ENCODE data around the gene ZPLD1.

Gene ZPLD1

DNA sequence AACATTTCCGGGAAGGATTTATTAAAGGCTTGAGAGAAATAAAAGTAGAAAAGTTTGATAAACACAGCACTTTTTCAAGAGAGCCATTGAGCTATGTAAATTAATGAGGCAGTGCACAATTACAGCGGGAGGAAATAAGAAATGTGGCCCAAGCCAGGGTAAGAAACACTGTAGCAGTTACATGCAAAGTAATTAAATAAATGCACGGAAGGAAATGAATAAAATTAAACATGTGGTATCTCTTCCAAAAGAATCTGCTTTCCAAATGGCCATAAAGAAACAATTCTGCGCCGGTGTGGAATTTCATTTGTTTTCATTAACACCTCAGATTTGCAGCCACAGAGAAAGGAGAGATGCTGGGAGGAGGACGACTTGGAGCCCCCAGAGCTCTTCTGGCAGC is 35.3 kb downstream of the ZPLD1 start:
- DNase-seq, result no peak

DNA sequence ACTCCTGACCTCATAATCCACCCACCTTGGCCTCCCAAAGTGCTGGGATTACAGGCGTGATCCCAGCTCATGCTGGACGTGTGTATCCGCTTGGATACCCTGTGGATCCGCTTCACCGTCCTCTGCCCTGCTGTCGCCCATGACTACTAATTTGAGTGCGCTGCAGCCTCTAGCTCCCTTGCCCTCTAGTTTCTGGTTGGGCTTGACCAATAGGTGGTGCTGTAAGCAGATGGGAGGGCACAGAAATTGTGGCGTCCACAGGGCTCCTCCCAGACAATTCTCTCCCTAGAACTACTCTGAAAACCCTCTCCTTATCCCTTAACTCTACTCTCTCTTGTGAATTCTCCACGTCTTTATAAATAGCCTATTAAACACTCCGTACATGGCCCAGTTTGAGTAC is 36.2 kb downstream of the ZPLD1 start:
- DNase-seq, result no peak

DNA sequence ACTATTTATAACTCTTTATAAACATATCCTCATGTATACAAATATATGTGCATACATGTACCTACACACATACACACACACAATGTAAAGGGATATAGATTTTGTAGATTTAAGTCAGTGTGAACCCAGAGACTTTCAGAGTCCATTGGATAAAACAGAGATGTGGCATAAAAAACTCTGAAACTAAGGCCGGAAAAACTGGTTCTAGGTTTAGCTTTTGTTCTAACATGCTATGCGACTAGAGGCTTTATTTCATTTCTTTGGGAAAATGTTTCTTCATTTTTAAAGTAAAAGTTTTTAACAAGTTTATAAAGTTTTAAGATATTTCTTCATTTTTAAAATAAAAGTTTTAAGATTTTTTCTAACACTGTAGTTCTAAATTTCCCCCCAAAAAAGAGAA is 36.7 kb downstream of the ZPLD1 start:
- no peak for DNase-seq

DNA sequence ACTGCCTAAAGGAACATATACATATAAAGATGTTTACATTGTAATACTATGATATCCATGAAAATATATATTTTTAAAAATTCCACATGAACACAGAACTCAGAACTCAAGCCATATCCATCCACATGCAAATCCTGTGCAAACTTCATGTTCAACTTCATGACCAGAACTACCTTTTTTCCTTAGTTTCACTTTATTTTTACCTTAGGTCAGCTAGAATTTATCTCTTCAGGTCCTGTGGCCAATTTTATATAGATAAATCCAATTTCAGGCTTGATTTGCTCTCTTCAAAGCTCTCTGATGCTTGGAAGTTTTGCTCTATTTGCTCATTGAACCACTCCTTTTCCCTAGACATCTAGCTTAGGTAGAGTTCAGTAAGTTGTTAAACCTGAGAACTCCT is 38.8 kb downstream of the ZPLD1 start:
- no peak for DNase-seq

DNA sequence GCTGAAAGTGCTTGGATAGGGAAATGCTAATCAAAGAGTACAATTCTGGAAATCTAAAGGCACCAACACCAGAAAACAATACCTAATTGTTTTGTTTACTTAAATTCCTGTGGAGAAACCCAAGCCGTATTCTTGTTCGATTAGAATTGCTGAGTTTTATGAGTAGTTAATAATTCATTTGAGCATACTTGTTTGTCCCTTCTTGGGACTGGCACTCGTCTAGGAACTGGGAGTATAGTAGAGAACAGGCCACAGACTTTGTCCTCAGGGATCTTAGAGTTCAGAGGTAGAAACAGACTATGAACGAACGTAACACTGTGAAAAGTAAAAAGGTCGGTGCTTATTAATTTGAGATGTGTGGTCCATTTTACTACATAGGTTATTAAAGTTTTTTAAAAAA is 39.4 kb downstream of the ZPLD1 start:
- DNase-seq, result no peak

DNA sequence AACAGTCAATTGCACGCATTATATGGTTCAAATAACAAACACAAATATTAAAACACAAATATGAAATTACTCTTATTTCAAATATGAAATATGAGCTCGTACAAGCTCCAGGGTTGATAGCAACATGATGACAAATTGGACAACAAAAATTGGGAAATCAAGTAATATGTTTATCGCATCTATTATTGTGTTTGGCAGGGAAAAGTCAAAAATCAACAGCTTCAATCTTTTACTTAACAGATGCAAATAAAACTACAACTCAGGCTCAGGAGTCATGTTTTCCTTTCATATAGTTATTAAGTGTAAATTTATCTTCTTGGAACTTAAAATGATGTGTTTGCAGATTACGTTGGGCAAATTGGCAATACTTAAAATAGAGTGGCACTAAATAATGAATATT is 41.4 kb downstream of the ZPLD1 start:
- no peak for DNase-seq

DNA sequence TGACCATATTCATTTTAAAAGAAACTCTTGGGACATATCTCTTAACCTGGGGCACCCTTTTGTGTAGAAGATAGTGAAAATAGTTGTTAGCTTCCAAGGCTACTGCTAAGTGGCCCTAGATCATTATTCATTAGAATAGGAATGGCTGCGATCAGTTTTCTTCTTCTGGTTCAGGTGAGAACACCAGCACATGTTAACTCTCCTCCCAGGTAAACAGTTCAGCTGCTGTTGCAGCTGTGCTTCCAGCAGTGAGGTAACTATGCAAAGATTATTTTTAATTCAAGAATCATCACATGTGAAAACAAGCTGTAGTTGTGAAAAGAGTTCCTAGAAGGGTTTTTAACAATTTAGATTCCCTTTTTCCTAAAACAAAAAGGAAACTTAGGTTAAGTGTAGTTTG is 43.3 kb downstream of the ZPLD1 start:
- DNase-seq, result no peak

DNA sequence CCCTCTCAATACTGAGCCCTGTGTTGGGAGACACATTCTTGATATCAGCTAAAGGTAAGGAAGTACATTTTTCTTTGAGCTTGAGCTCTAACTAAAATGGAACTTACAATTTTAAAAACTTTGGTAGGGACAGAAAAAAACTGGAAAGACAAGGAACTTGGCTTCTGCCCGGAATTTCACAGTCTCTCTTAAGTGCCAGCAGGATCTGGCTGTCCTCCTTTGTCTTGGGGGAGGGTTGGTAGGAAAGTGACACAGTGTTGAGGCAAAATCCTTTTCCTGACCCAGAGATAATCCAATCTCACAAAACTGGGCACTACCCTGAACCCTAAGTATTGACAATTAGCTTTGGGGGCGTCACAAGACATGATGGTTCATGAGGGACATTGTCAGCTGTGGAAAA is 45.3 kb downstream of the ZPLD1 start:
- no peak for DNase-seq

DNA sequence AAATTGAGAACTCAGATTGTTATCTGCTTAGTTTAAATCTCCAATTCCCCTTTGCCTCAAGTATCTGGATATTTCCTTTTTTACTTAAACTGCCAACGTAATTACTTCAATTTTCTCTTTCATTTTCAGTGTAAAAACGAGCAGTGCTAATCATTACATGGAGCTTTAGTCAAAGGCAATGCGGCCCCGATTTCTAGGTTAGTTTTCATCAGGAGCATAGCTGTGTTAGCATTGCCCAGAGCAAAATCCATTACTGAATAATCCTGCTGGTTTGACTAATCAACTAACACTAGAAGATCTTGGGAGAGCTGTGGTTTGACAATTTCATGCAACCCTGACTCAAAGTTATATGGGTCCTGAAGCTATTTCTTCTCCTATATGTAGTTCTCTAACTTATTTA is 46.2 kb downstream of the ZPLD1 start:
- no peak for DNase-seq

DNA sequence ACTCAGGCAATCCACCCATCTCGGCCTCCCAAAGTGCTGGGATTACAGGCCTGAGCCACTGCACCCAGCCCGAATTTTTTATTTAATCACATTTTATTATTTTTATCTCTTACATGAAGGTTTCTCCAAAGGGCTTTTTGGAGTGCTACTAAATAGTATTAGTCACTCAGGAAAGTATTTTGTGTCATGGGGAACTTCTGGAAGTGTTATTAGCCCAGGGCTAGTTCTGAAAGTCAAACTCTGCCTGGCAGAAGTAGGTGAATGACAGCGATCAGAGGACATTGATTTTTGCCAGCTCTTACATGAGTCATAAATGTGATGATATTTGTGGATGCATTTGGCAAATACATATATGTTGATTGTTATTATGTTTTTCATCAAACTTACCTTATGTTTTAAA is 48.7 kb downstream of the ZPLD1 start:
- DNase-seq, result no peak

DNA sequence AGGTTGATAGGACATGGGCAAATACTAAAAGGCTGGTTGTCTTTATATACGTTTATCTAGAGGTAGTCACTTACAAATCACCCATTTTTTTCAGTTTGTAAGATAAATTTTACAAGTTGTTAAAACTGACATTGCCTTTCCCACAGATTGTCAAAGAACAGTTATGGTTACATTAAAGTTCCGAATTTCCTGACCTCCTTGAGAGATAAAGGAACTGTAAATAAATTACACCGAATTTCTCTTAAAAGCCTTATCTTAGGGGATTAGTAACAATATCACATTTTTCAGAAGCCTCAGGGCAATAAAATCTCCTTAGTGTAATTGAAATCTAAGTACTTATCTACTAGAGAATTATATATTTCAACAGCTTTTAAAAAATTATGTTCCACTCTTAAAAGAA is 49.5 kb downstream of the ZPLD1 start:
- no peak for DNase-seq

DNA sequence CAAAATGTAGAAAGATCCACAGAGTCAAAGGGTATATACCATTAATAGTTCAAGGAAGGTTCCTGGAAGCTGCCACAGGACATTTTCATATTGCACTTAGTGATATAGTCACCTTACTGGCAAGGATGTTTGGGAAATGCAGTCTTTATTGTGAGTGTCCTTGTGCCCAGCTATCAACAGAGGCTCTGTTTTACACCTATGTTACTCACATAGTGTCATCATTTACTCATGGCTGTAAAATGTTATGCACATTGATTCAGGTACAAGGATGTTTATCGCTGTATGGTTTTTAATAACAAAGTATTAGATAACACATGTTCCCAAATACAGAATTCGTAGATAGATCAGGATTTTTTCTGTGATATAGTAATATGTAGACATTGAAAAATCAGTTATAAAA is 50.9 kb downstream of the ZPLD1 start:
- no peak for DNase-seq

DNA sequence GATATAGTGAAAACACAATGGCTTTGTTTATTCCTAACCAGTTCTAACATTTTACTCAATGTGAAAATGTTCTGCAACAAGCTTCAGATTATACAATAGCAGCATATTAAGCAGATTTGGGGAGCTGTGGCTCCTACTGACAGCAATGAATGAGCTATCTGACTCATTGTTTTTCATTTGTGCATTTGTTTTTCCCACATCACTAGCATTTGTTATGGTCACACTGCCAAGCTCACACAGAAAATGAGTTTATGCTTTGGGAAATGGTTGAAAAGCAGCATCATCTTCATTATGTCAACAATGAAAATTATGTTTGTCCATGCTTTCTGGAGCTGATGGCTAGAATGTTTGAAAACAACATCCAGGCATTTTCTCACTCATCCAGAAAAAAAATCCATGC is 53.5 kb downstream of the ZPLD1 start:
- no peak for DNase-seq

DNA sequence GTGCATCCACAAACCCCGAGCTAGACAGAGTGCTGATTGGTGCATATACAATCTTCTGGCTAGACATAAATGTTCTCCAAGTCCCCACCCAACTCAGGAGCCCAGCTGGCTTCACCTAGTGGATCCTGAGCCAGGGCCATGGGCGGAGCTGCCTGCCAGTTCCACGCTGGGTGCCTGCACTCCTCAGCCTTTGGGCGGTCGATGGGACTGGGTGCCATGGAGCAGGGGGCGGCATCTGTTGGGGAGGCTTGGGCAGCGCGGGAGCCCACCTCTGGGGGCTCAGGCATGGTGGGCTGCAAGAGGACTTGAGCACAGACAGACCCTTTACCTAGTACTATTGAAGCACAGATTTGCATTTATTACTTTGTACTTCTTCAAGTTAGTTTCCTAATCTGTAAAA is 57.5 kb downstream of the ZPLD1 start:
- DNase-seq, result no peak

DNA sequence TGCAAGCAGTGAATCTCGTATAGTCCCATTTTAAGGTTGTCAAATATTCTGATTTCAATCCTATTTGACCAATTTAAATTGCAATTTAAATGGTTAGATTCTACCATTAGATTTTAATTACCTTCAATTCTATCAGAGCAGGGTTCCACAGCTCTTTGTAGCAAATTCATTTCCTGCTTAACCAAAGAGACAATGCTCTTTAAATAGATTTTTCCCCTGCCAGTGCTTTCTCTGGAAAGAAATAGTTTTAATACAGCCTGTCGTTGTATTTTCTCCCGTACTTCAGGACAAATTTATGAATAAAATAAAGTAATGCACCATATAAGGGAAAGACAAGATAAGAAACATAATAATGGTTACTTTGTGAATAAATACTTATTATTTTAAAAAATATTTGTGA is 62.8 kb downstream of the ZPLD1 start:
- no peak for DNase-seq

DNA sequence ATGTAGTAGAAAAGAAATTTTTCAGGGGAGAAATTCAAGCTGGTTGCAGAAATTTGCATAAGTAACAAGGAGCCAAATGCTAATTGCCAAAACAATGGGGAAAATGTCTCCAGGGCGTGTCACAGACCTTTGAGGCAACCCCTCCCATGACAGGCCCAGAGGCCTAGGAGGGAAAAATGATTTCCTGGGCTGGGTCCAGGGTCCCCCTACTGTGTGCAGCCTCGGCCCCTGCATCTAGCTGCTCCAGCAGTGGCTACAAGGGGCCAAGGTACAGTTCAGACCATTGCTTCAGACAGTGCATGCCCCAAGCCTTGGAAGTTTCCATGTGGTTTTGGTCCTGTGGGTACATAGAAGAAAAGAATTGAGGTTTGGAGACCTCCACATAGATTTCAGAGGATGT is 70.7 kb downstream of the ZPLD1 start:
- DNase-seq, result no peak

DNA sequence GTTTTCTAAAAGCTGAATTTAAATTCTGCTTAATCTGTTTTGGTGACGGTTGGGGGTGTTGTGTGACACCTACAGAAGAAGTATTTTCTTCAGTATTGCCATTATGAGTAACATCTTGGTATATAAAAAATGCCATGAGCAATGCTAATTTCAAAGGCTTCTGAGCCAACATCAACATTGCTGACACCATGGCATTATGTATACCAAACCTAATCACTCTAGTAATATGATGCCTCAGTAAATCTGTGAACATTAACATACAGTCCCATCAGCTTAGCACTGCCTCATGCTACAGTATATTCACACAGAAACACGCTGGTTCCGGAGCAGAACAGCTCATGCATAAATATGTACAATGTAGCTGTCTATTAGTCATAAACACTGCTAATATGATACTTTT is 75.8 kb downstream of the ZPLD1 start:
- no peak for DNase-seq

DNA sequence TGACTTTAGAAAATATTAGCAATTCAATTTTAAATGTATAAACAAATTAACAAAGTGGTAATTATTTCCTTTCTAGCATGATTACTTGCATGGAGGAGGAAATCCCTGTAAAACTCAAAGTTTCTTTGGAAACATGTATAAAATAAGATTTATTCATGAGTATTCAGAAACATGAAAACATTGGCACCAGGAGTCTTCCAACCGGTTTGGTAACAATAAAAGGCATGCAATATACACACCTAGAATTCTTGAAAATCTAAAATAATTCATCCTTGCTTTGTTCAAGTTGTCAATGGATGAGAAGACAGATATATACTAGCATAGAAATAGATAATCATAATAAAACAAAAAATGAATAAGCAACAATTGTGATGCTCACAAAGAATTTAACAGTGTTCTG is 76.4 kb downstream of the ZPLD1 start:
- no peak for DNase-seq

DNA sequence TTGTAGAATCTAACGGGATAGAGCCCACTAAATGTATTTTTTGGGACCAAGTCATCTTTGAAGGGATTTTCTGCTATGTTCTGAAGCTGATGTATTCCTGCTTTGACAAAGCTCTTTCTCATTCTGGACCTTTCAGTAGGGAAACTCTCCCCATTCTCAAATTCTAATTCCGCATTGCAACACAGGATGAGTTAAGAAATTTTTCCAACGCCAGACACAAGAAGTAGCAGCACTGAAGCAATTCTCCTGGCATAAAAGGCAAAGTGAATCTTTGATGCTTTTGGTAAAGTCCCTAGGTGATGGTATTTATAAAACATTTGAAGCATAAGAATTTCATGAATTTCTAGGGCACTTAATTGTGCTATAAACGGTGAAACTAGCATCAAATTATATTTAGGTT is 76.8 kb downstream of the ZPLD1 start:
- DNase-seq, result no peak

DNA sequence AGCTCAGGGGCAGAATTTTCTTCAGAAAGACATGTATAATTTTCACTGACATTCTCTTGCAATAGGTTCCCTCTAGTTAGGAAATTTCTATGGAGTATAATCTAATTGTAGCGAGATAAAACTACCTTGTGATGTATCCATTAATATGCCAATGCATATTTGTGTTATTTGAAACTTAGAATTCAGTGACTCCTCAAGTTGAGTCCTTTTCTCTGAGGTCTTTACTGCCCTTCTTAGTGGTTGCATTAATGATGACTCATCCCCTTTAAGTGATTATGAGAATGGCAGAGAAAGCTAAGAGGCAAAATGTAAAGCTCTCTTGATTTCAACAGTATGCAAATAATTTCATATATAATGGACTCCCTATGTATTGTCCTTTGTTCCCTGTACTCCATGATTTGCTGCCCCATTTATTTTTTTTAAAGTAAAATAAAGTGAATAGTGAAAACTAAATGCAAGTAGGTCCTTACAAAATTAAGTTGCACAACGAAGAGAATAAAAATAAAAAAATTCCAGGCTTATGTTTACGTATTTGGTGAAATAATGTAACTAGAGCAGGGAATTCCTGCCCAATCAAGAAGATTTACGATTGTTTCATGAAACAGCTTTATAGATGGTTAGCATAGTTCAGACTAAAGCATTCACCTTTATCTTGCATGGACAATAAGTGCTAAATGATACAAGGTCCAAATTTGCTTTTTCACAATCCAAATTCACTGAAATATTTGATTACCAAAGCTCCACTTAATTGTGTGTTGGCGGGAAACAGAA is 78.1 kb downstream of the ZPLD1 start:
- DNase-seq, result no peak

DNA sequence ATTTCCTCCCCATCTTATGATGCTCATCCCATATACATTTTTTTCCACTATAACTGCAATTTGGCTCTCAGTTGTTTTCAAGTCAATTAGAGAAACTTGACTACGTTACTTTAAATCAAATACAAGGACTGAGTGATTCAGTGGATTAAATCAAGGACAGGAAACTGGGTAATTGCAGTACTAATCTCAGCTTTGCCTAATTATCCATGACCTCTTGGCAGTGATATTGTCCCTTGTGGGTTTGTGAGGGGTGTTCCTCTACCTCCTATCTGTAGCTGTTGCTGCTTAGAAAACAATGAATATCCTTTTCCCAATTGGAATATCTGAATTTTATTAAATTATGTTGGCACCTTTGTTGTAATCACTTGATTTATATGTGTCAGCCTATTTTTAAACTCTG is 79.4 kb downstream of the ZPLD1 start:
- no peak for DNase-seq

DNA sequence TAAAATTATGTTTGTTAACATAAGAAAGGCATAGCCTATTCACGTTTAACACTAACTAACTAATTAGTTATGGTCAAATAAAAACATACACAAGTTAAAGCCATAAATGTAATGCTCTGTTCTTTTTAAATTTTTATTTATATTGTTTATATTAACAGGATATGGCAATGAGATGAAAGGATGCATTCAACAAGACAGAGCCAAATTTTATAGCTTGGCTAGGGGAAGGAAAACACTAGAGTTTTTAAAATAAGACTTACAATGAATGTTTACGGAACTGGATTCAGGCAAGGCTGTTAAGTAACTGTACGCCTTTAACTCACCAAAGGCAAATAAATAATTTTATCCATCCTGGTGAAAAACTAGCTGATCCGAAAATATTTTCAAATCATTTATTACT is 86.4 kb downstream of the ZPLD1 start:
- DNase-seq, result no peak

DNA sequence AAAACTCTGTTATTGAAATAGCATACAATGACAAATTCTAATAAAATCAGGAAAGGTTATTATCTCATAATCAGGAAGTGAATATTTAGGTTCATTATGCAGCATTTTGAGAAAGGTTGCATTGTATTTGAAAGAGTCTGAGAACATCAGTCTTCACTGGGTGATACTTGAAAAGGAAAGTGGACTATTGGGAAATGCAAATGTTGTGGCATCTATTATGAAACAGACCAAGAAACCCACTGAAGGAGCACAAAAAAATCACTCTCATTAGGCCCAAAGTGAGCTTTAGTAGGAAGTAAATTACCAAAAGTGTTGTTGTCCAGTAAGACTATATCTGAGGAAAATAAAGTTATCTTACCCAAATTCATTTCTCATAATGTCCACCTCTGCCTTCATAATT is 90.8 kb downstream of the ZPLD1 start:
- DNase-seq, result no peak

DNA sequence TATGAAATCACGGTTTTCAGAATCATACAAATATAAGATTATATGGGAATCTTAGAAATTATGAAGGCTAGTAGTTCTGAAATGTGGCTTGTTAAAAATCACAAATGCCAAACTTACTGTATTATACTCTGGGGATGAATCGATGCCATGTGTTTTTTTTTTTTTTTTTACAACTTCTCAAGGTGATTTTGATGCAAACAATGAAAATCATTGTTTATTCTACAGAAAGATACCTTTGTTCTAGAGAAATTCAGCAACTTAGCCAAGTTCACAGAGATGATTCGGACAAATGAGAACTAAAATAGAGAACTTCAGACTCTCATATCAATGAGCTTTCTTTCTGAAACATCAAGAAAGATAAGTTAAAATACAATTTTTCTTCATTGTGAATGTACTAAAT is 92.0 kb downstream of the ZPLD1 start:
- no peak for DNase-seq

DNA sequence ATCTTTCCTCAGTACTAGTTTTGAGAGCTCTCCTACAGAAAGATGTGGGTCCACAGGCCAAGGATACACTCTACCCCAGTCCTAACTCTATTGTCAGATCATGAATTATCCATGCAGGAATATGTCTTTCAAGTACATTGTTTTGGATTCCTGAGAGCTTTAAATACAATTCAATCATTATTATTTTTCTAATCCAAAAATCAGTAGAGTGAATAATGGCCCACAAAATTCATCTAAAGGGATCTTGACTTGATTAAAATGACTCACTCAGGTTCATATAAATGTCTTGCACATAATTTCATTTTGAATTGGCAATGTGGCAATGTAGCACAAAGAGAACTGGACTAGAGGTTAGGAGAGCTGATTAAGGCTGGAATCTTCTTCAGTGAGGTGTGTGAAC is 93.9 kb downstream of the ZPLD1 start:
- DNase-seq, result no peak
